HCT116 (cell line): ENCODE data around the gene TRUB1. TPM values are rescaled to one million over a fixed set of nuclear protein-coding genes. Genes with fewer than 3 reads are reported as not detected.

ENCODE experiments used
- ATAC-seq: fragments of 200-7000 bp; cut with Tn5 transposase; 2 replicates; pipeline ENCODE4 v1.9.1; 2020; ENCODE audit warnings: mild to moderate bottlenecking, moderate library complexity
- BruUV-seq: library from RNA; stranded (reverse); fragments of 400-500 nt; replicated peaks from 2 replicates; lab custom pipeline; 2021; lab: Mats Ljungman, UMichigan
- CTCF ChIA-PET: fragments of 300-600 bp; sonication (Branson Sonifier 250); formaldehyde crosslinking; loops from one replicate; lab custom pipeline; 2021; ENCODE audit warnings: antibody characterized with exemption; lab: Charles Lee
- POLR2A ChIA-PET: fragments of 300-600, 350-600 bp; sonication (Branson Sonifier 250); formaldehyde crosslinking; loops from one replicate; lab custom pipeline; 2021; ENCODE audit warnings: antibody characterized with exemption; lab: Charles Lee
- RAD21 ChIA-PET, 2 experiments: fragments of 300-600 bp; sonication (Branson Sonifier 250); formaldehyde crosslinking; loops; one replicate each; lab custom pipeline; 2023; ENCODE audit warnings: low total read pairs in 2 of 2; ENCODE audit not compliant: uncharacterized antibody in 2 of 2, unreplicated experiment in 2 of 2, low non-redundant PET in 1 of 2; lab: Charles Lee
- DNase-seq: peaks from one replicate; pipeline ENCODE4 v3.0.0-alpha.2; 2010; ENCODE audit warnings: low read depth, low spot score
- H2AFZ ChIP-seq: fragments of 200-600 bp; shearing (Covaris generic), sonication (generic); 2 replicates; pipeline ENCODE4 v1.6.1; 2017; ENCODE audit warnings: low read depth, mixed run types, mixed read lengths, antibody characterized with exemption, low read length; ENCODE audit not compliant: poor library complexity, severe bottlenecking
- H3K27ac ChIP-seq: 2 replicates; pipeline ENCODE4 v1.5.1; 2012; ENCODE audit warnings: low read depth, low read length
- H3K27me3 ChIP-seq: fragments of 200-600 bp; sonication (generic); 2 replicates; pipeline ENCODE4 v1.6.1; 2016; ENCODE audit warnings: mixed run types, low read length, mixed read lengths; ENCODE audit not compliant: insufficient read depth
- H3K36me3 ChIP-seq, 2 experiments: fragments of 200-500 bp in 1 of 2; fragments of 200-600 bp in 1 of 2; sonication (Bioruptor generic) in 1 of 2; sonication (generic) in 1 of 2; 2 replicates each; pipeline versions ENCODE4 v1.5.1 to v1.6.1; 2014 to 2016; ENCODE audit warnings: low read length in 2 of 2, inconsistent platforms in 1 of 2, mixed read lengths in 1 of 2, mixed run types in 1 of 2; ENCODE audit not compliant: insufficient read depth in 2 of 2, control insufficient read depth in 1 of 2
- H3K4me1 ChIP-seq, 2 experiments: fragments of 200-600 bp in 1 of 2; sonication (generic) in 1 of 2; 2 replicates each; pipeline versions ENCODE4 v1.5.1 to v1.6.1; 2012 to 2017; ENCODE audit warnings: low read length in 2 of 2, inconsistent platforms in 1 of 2, mild to moderate bottlenecking in 1 of 2, mixed read lengths in 1 of 2, mixed run types in 1 of 2, moderate library complexity in 1 of 2; ENCODE audit not compliant: insufficient read depth in 2 of 2, control insufficient read depth in 1 of 2
- H3K4me2 ChIP-seq: fragments of 200-600 bp; sonication (generic); 2 replicates; pipeline ENCODE4 v1.6.1; 2017; ENCODE audit warnings: mixed run types, low read length, mixed read lengths
- H3K4me3 ChIP-seq, 2 experiments: fragments of 200-600 bp in 1 of 2; sonication (generic) in 1 of 2; replicated peaks in 1 of 2; 2 replicates each; pipeline ENCODE4 v1.5.1; 2011 to 2016; ENCODE audit warnings: low read length in 2 of 2, control low read depth in 1 of 2, low read depth in 1 of 2, mild to moderate bottlenecking in 1 of 2, mixed read lengths in 1 of 2, mixed run types in 1 of 2
- H3K79me2 ChIP-seq: fragments of 200-600 bp; sonication (generic); 2 replicates; pipeline ENCODE4 v1.6.1; 2017; ENCODE audit warnings: mild to moderate bottlenecking, mixed run types, low read length, moderate library complexity, mixed read lengths; ENCODE audit not compliant: insufficient read depth
- H3K9ac ChIP-seq: fragments of 200-600 bp; sonication (generic); 2 replicates; pipeline ENCODE4 v1.6.1; 2016; ENCODE audit warnings: low read length, mixed read lengths
- H3K9me2 ChIP-seq: fragments of 200-600 bp; sonication (generic), shearing (Covaris generic); 2 replicates; pipeline ENCODE4 v1.6.1; 2017; ENCODE audit warnings: mixed run types, mild to moderate bottlenecking, moderate library complexity; ENCODE audit not compliant: insufficient read depth
- H3K9me3 ChIP-seq, 2 experiments: fragments of 200-500 bp in 1 of 2; fragments of 200-600 bp in 1 of 2; sonication (Bioruptor generic) in 1 of 2; sonication (generic) in 1 of 2; 2 replicates each; pipeline ENCODE4 v1.6.1; 2014 to 2017; ENCODE audit warnings: low read length in 2 of 2, mixed read lengths in 2 of 2, inconsistent platforms in 1 of 2, low read depth in 1 of 2, mild to moderate bottlenecking in 1 of 2, mixed run types in 1 of 2, moderate library complexity in 1 of 2; ENCODE audit not compliant: control insufficient read depth in 1 of 2, insufficient read depth in 1 of 2
- H4K20me1 ChIP-seq: fragments of 200-600 bp; sonication (generic), shearing (Covaris generic); 2 replicates; pipeline ENCODE4 v1.6.1; 2017; ENCODE audit warnings: mixed run types, mild to moderate bottlenecking, moderate library complexity; ENCODE audit not compliant: insufficient read depth
- CEBPB ChIP-seq: IDR thresholded peaks from 2 replicates; pipeline ENCODE4 v1.6.1; 2012; ENCODE audit warnings: low read depth
- ELF1 ChIP-seq: IDR thresholded peaks from 2 replicates; pipeline ENCODE4 v1.6.1; 2012; ENCODE audit warnings: low read depth, borderline replicate concordance
- JUND ChIP-seq: IDR thresholded peaks from 2 replicates; pipeline ENCODE4 v1.6.1; 2012
- POLR2A ChIP-seq: IDR thresholded peaks from 2 replicates; pipeline ENCODE4 v1.7.0; 2011; ENCODE audit warnings: borderline replicate concordance; ENCODE audit not compliant: insufficient read depth, insufficient read length; ENCODE audit errors: extremely low read depth
- SIN3A ChIP-seq: IDR thresholded peaks from 2 replicates; pipeline ENCODE4 v1.6.1; 2012; ENCODE audit warnings: low read depth
- YY1 ChIP-seq: IDR thresholded peaks from 2 replicates; pipeline ENCODE4 v1.6.1; 2011; ENCODE audit warnings: low read length, low read depth, moderate library complexity, mild to moderate bottlenecking; ENCODE audit not compliant: insufficient replicate concordance; ENCODE audit errors: extremely low read depth
- ZFX ChIP-seq: fragments of 450-650 bp; IDR thresholded peaks from 2 replicates; pipeline ENCODE4 v1.6.1; 2017
- ZNF274 ChIP-seq: fragments of 200-500 bp; sonication (Bioruptor generic); IDR thresholded peaks from 2 replicates; pipeline ENCODE4 v1.6.1; 2014; ENCODE audit warnings: mild to moderate bottlenecking, low read depth, low read length, inconsistent platforms
- intact Hi-C: fragments of 100-400 bp; cut with micrococcal nuclease; formaldehyde crosslinking; loops from 2 replicates; pipeline ENCODE4 v1.10.0; 2022
- total RNA-seq: library from RNA; stranded (reverse); gene quantifications from one replicate; pipeline ENCODE4 v1.2.1, GENCODE V29; 2021; ENCODE audit not compliant: unreplicated experiment
- TF ChIP-seq, protein P1 (sequence below): IDR thresholded peaks from 2 replicates; pipeline ENCODE4 v1.6.1; 2011; ENCODE audit warnings: mild to moderate bottlenecking, low read length, moderate library complexity; ENCODE audit not compliant: insufficient replicate concordance; ENCODE audit errors: extremely low read depth
- TF ChIP-seq, protein P2 (sequence below): IDR thresholded peaks from 2 replicates; pipeline ENCODE4 v1.6.1; 2012; ENCODE audit warnings: low read depth

TRUB1 gene
- total RNA-seq, 1 experiment from 2014 or later: 44.1 TPM

DNA sequence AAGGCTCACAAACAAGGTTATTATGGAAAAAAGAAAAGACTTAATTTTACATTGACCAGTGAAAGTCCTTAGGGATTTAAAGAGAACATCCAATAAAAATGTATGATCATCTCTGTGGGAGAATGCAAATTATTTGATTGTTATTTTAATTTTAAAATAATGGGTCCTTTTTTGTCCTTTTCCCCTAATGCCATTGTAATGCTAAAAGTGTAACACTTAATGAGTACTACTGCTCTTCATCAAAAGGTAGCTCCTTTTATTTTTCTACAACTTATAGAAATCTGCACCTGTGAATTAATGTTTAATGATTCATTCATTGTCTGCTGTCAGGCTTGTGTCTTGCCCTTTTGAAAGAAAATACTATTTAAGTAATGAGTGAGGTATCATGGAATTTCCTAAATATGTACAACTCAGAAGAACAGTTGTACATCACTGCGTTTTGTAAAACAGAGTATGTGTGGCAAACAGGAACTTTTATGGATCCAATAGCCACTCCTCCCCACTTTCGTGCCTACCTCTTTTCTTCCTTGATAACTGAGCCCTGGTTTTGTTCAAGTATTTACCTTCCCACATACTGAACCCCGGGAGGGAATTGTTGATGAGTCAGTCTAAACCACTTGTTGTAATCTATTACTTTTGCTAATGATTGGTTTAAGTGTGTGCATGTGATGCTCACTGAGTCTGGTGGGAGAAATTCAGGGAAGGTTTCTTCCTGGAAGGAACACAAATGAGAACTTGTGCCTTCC, 19.9 kb upstream of the TRUB1 start:
- H3K36me3 ChIP-seq: no peaks in the 10 kb centered on the region
- H3K9me2 ChIP-seq: no peaks in the 10 kb centered on the region
- ChIA-PET POLR2A (no interaction called here), CTCF (no interaction called here), RAD21 (no interaction called here)
- H3K4me1 ChIP-seq: peaks cover 0 to 6% of the 10 kb centered on the region in 2 experiments; a peak in 2 of 4 replicates
- BruUV-seq: no TSS peak
- H3K4me3 ChIP-seq: no peak overlapping the region
- H4K20me1 ChIP-seq: no peaks in the 10 kb centered on the region
- H3K27me3 ChIP-seq: no peaks in the 10 kb centered on the region
- ATAC-seq: no peak
- DNase-seq: no peak
- intact Hi-C loops: no loop called here
- H3K9me3 ChIP-seq: no peaks in the 10 kb centered on the region
- H3K4me2 ChIP-seq: 0 out of 2 replicates have a peak overlapping the region, but pooled peaks have one; percentile 4
- H3K79me2 ChIP-seq: no peaks in the 10 kb centered on the region
- H3K9ac ChIP-seq: no peak overlapping the region
- H2AFZ ChIP-seq: peak overlapping the region; percentile 5
- no peak overlapping the region for H3K27ac ChIP-seq
- TF ChIP-seq CEBPB (no peak), YY1 (no peak), JUND (no peak), ZNF274 (no peak), ZFX (no peak), SIN3A (no peak), ELF1 (no peak), POLR2A (no peak)
- TF ChIP-seq, protein P1, sequence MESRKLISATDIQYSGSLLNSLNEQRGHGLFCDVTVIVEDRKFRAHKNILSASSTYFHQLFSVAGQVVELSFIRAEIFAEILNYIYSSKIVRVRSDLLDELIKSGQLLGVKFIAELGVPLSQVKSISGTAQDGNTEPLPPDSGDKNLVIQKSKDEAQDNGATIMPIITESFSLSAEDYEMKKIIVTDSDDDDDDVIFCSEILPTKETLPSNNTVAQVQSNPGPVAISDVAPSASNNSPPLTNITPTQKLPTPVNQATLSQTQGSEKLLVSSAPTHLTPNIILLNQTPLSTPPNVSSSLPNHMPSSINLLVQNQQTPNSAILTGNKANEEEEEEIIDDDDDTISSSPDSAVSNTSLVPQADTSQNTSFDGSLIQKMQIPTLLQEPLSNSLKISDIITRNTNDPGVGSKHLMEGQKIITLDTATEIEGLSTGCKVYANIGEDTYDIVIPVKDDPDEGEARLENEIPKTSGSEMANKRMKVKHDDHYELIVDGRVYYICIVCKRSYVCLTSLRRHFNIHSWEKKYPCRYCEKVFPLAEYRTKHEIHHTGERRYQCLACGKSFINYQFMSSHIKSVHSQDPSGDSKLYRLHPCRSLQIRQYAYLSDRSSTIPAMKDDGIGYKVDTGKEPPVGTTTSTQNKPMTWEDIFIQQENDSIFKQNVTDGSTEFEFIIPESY: no peak
- TF ChIP-seq, protein P2, sequence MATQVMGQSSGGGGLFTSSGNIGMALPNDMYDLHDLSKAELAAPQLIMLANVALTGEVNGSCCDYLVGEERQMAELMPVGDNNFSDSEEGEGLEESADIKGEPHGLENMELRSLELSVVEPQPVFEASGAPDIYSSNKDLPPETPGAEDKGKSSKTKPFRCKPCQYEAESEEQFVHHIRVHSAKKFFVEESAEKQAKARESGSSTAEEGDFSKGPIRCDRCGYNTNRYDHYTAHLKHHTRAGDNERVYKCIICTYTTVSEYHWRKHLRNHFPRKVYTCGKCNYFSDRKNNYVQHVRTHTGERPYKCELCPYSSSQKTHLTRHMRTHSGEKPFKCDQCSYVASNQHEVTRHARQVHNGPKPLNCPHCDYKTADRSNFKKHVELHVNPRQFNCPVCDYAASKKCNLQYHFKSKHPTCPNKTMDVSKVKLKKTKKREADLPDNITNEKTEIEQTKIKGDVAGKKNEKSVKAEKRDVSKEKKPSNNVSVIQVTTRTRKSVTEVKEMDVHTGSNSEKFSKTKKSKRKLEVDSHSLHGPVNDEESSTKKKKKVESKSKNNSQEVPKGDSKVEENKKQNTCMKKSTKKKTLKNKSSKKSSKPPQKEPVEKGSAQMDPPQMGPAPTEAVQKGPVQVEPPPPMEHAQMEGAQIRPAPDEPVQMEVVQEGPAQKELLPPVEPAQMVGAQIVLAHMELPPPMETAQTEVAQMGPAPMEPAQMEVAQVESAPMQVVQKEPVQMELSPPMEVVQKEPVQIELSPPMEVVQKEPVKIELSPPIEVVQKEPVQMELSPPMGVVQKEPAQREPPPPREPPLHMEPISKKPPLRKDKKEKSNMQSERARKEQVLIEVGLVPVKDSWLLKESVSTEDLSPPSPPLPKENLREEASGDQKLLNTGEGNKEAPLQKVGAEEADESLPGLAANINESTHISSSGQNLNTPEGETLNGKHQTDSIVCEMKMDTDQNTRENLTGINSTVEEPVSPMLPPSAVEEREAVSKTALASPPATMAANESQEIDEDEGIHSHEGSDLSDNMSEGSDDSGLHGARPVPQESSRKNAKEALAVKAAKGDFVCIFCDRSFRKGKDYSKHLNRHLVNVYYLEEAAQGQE: no peak
